GM12891 (cell line): Measurements from ENCODE around the gene RAB5A.

Source experiments
- POLR2A ChIP-seq: IDR thresholded peaks from 2 replicates; pipeline ENCODE4 v1.6.1; 2011; ENCODE audit warnings: low read depth, low read length, control low read depth
- POLR2AphosphoS5 ChIP-seq: IDR thresholded peaks from 2 replicates; pipeline ENCODE4 v1.6.1; 2011; ENCODE audit warnings: low read depth, low read length, control low read depth
- POU2F2 ChIP-seq: IDR thresholded peaks from 2 replicates; pipeline ENCODE4 v1.6.1; 2011; ENCODE audit warnings: low read depth, mild to moderate bottlenecking, control low read depth, low read length, moderate library complexity
- SPI1 ChIP-seq: IDR thresholded peaks from 2 replicates; pipeline ENCODE4 v1.6.1; 2011; ENCODE audit warnings: low read depth, low read length, control low read depth
- TAF1 ChIP-seq: IDR thresholded peaks from 2 replicates; pipeline ENCODE4 v1.6.1; 2011; ENCODE audit warnings: low read depth, low read length, control low read depth

GRCh38 chr3:20023623-20024405 lies 76.9 kb downstream of the RAB5A start:
- TF ChIP-seq POLR2A (no peak), POLR2AphosphoS5 (no peak), TAF1 (no peak), POU2F2 (no peak), SPI1 (no peak)
